ELR (cell line): Measurements from ENCODE around the gene TFIP11.

Experiments
- DNase-seq: peaks from one replicate; pipeline ENCODE4 v3.0.0-alpha.2; 2015; ENCODE audit warnings: low read depth

Gene TFIP11

DNA sequence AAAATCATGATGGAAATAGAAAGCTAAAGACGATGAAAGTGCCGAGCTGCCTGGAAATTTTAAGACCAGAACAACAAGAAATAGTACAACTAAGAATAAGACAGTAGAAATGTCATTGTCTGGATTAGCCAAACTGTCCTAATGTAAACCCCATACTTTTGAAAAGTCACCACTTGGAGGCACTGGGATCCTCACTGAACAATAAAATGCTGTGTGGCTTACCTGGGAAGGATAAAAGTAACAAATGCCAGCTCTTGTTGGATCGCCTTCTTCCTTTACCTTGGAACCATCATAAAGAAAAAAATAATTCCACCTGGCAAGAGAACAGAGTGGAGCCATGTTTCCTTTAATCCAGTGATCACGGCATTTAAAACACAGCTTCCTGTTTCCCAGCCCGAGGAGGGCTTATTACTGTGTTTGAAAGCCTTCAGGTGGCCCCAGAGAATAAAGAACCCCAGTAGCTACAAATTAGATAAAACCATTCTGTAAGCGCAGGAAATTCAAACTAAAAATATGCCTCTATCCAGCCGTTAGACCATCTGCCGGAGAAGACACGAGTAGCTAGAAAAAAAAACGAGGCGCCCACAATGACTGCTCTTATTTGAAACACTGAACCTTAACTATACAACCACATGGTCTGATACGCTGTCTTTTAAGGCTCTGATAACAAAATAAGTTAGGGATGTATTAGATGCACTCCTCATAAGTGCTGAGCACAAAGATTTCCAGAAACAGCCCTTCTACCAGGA lies 33.1 kb downstream of the TFIP11 start:
- DNase-seq: no peak

DNA sequence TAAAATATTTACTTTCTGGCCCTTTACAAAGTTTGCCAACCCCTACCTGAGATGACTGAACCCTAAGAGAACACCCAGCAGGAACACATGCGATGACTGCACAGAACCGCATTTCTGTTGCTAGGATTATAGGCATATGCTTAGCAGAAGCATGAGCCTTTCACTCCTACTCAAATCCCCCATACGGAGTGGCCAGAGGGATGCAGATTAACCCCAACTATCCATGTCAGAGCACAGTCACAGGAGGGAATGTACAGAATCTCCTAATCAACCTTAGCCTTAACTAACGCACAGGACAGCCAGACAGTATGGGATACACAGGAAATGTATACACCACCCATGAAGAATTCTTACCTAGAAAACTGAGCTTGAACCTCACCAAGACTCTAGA lies 34.9 kb downstream of the TFIP11 start:
- peak; percentile 30 for DNase-seq

DNA sequence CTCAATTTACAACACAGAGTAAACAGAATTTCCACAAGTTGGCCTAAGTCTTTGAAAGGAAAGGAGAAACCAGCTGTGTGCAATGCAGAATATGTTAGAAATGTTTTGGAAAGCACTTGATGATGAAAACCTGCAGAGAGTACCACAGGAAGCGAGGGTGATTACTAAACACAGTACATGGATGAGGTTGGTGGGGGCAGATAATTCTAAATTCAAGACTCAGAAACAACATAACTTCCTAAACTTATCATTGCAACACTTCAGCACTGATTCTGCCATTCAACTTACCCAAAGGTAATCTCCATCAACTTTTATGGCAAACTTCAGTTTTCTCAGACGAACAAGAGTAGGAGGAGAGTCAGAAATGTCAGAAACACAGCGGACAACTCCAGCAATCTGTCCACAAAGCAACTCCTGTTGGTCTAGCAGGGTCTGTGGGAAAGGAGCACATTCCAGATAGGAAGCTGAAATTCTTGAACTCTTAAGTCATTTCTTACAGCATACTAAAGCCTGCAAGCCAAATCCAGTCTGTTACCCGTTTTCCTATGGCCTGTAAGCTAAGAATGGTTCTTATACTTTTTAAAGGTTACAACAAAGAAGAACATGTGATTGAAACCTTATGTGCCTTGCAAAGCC lies 35.5 kb downstream of the TFIP11 start:
- peak; percentile 84 for DNase-seq

DNA sequence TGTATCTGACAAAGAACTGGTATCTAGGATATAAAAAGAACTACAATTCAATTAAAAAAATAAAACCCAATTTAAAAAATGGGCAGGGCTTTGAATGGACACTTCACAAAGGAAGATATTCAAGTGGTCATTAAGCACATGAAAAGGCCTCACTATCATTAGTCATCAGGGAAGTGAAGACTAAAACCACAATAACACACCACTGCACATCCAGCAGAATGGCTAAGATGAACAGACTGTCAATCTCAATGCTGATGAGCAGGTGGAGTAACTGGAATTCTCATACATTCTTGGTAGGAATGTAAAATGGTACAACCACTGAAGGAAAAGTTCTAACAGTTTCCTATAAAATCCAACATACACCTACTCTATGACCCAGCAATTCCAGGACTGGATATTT lies 37.6 kb downstream of the TFIP11 start:
- peak; percentile 68 for DNase-seq

DNA sequence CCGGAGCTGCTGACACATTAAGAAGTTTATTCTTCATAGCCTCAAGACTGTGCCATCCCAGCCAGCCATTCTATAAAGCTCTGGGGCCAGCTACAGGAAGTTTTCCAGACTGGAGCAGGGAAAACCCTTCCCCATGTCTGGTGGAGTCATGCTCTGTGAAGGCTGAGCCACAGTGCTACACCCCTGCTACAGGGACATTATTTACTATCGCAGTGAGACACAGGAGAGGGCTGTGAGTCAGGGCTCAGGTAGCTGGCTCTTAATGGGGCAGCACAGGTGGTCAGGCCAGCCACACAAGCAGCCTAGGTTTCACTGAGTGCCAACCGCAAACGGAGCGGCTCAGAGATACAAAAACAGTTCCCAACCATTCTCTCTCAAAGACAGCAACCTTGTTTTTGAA lies 40.8 kb downstream of the TFIP11 start:
- peak; percentile 90 for DNase-seq

DNA sequence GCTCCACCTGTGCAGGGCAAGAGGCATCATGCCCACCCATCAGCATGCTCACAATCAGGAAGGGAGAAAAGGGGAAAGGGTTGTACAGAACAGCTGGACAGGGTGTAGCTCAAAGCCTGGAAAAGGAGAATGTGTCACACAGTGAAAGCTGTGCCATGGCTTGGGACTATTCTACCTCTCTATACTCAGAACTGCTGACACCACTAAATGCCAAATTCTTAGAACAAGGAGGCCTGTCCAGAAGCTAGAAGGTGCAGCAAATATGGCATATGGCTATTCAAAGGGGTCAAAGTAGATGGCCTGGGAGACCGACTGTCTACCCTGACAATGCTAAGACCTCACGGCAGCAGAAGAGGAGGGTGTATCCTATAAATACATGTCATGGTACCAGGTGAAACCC lies 41.5 kb downstream of the TFIP11 start:
- DNase-seq: no peak

DNA sequence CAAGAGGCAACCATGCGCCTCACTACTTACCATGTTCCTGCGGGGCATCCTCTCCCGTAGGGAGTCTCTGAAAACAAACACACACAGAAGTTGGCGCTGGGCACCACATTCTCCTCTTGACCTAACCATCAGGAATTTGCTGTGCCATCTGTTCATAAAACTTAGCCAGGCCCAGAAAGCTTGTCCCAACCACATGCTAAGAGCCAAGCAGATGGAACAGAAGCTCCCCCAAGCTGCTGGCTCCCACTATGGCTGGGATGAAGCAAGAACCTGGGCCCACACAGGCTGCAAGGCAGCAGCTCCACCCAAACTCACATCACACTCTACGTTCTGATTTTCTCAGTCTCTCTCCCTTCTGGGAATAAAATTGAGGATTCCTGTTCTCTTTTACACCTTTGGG lies 46.1 kb downstream of the TFIP11 start:
- DNase-seq: no peak

DNA sequence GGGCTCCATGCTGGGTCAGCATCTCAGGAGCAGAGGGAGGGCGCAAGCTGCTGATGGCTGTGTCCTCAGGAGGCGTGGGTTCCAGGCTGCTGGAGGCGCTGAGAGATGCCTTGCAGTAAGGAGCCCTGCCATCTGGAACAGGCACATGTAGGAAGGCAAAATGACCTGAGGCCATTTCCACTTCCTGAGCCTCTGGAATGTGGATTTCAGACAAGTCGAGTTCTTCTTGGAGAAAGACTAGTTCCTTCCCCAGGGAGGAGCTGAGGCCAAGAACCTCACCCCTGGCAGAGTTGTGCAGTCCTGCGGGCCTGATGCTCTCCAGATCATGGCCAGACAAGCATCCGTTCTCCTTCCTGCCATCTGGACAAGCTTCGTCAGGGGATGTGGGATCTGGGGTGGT lies 48.0 kb downstream of the TFIP11 start:
- DNase-seq: peak; percentile 55

DNA sequence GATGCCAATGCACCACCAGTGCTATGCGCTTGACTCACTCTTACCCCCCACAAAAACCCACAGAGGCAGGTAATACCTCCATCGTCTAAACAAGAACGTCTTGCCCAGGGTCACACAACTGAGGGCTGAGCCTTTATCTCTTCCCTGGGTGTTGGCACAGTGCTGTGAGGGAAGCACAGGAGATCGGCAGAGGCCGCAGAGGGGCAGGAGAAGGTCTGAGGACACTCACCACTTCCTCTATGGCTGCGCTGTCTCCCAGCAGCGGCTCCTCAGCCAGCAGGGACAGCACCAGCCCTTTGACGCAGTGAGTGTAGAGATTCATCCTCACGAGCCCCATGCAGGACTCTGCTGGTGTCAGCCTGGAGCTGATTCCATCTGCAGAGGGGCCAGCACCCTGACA lies 48.6 kb downstream of the TFIP11 start:
- no peak for DNase-seq

DNA sequence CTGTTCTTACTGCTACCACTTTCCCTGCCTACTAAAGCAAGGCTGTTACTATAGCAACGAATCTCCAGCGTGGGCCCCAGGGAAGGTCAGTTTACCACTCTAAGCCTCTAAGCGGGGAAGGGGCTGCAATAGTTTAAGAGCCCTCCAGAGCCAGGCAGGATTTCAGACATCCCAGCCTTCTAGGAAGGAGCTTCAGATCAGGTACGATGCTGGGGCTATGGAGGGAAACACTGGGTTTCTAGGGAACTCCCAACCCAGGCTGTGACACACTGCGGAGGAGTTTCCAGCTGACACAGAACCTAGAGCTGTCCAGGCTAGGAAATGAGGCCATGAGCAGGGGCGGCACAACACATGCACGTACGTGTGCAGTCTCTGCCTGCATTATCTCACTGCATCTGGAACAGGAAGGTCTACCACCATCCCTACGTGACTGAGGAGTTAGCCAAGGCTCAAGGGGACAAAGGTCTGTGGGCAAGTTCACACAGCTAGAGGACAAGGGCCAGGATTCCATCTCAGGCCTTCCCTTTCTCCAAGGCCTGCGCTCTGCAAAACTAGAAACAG lies 49.1 kb downstream of the TFIP11 start:
- DNase-seq: no peak

DNA sequence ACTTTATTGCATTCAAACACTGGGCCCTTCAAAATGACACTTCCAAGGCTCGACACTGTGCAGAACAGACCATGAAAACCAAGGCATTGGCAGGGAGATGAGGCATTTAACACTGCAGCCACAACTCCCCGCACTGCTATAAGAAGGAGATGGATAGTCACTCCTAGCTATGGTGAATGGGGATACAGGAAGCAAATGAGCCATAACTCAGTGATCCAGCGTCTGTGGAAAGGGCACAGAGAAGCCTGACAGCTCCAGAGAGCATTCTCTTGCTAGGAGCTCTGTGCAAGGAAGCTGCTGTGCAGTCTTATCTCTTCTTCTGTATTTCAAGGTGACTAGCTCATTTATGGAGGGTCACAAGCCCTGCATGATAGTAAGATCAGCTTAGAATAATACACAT lies 49.6 kb downstream of the TFIP11 start:
- DNase-seq: no peak

DNA sequence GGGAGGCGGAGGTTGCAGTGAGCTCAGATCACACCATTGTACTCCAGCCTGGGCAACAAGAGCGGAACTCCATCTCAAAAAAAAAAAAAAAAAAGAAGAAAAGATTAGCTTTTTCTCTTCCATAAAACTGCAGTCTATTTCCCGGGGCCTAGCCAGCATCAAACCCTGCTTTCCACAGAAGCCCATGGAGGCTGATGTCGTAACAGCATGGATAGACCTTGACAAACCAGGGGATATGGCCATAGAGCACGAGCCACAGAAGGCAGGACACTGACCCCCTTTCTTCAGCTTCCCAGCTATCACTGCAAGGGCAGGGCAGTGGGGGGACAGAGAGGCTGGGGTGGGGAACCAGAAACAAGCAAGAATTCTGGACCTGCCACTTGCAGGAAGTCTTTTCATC lies 50.2 kb downstream of the TFIP11 start:
- no peak for DNase-seq

DNA sequence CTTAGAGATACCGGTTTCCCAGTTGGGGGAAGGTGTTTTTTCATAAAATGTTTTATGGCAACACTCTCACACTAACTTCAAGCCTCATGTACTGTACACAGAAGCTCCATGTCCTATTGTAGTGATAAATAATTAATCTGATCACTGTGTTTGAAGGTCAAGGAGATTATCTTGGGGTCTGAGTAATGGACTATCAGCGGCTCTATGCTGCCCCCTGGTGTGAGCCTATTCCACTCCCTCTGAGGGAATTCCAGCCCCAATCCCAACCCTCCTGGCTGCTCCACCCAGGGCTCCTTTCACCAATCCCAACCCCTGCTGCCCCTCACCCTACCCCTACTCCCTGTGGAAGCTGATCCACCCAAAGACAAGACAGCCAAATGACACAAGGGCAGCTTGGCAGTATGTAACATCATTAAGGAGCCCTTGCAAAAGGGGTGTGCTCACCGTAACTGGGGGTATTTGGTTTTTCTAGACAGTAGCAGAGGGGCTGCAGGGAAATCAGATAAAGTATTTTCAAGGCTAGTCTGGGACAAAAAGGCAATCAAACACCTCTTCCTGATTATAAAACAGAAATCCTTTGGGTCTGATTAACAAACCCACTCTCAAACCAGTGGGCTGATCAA lies 51.0 kb downstream of the TFIP11 start:
- DNase-seq: peak; percentile 67

DNA sequence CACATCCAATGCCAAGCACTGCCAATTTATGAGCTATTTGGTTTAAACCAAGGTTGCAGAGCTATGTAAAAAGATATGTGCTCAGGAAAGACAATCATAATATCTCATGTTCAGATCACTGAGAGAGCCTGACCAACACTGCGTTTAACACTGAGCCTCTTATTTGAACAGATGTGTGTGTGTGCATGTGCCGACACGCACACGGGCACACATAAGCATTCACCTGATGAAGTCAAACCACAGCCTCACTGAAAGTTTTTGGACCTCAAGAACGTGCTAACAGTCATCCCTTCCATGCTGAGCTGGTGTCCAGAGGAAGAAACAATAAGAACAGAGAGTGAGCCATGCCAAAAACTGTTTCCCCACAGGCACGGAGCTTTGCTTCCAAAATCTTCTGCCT lies 52.1 kb downstream of the TFIP11 start:
- DNase-seq: no peak

DNA sequence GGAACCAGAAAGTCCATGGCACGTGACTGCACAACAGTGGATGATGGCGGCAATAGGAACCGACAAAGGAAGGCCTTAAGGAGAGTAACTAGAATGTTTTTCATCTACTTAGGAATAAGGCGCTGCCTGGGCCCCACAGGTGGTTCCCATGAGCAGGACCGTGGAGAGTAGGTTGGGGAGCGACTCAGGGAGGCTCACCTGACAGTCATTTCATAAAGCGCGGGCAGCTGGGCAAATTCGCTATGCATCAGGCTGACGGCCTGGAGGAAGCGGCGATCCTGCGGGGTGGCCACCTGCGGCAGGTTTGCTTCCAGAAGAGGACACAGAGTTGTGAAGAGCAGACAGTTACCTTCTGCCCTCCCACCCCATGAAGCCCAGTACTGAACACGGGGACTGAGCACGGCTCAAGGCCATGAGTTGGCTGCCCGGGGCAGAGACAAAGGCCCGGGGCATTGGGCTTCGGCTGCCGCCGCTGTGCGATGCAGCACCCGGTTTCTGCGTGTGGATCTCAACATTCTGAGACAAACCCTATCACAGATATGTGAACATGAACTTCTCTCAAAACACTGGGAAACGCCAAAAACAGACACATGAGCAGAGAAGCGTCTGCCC lies 54.5 kb downstream of the TFIP11 start:
- no peak for DNase-seq

DNA sequence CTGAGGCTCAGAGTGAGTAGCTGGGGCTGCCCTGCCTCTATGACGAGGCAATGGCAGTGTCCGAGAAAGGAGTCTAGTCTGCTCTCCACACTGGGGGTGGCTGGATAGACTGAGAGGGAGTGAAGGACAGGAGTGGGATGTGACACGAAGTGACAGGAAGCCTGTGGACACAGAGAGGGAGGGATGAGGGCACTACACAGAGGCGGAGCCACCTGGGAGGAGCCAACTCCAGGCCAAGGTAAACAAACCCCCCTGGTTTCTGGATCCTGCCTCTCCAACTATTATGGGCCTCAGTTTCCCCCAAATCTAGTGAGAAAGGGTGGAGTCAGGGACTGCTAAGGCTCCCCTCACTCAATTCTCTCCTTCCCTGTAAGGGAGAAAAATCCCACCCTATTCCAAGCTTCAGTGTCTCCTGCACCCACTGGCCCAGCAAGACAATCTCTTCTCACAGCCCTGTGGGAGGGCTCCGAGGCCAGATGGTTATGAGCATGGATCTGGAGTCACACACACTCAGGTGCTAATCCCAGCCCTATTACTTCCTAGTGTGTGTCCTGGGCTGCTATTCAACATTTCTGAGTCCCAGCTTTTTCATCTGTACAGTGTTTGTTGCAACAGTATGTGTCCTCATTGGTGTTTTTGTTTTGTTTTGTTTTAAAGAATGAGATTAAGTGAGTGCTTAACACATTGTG lies 58.3 kb downstream of the TFIP11 start:
- DNase-seq: no peak

DNA sequence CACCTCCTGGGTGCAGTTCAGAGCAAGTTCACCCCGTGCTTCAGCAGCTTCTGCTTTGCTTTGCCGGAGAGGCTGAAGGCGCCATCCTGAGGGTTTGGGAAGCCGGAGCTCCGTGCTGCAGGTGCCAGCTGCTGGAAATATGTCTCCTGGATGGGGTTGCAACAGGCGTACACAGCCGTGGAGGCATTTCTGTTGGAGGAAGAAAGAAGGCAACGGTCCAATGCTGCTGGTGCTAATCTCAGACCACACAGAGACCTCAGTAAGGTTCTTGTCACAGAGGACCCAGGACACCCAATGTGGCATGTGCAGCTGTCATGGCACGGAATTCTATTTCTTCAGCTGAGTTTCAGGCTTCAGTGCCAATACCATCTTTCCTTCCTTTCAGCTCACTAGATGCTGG lies 59.1 kb downstream of the TFIP11 start:
- DNase-seq: no peak

DNA sequence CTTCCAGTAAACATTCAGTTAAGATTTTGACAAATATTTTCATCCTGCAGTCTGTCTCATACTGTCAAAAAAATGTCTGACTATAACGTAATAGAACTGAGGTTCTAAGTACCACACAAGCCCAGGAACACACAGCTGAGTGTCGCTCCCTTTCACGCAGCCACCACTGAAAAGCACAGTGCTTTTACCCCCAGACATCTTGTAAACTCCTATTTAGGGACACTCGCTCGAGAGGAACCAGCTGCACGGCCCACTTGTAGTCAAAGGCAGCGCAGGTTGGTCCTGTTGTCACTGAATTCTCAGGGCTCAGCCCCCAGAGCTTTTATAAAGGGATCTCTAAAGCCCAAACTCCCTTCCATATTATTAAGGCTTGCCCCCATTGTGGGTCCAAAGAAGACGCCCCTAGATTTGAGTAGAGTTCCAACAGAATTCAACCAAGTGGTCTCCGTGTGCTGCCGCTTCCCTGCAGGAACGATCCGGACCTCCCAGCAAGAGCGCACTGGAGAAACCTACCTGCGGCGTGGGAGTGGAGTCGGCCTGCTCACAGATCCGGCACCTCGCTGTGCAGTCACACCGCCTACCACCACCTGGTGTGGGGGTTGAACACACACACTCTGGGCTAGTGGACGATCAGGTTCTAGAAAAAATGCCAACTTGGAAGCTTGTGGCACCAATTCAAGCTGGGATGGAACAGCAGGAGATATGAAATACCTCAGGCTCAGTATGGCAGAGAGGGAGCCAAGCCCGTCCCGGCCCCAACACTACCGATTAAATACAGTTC lies 59.8 kb downstream of the TFIP11 start:
- DNase-seq: no peak

DNA sequence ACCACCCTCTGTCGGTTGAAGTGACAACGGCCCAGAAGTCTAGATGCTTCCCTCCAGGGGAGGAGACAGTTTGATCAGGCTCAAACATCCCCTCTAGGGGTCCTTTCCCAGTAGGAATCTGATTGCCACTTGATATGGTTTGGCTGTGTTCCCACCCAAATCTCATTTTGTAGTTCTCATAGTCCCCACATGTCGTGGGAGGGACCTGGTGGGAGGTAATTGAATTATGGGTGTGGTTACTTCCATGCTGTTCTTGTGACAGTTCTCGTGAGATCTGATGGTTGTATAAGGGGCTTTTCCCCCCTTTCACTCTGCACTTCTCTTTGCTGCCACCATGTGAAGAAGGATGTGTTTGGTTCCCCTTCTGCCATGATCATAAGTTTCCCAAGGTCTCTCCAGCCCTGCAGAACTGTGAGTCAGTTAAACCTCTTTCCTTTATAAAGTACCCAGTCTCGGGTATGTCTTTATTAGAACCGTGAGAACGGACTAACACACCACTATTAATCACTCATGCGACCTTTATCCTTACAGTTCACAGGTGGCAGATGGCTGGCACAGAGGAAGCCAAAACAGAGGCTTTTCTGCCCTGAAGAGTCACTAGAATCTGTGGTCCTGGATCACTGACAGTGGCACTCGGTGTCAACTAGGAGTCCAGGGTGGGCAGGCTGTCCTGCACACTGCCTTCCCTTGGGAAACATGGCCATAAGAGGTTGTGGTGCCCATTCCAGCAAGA lies 61.7 kb downstream of the TFIP11 start:
- DNase-seq: no peak

DNA sequence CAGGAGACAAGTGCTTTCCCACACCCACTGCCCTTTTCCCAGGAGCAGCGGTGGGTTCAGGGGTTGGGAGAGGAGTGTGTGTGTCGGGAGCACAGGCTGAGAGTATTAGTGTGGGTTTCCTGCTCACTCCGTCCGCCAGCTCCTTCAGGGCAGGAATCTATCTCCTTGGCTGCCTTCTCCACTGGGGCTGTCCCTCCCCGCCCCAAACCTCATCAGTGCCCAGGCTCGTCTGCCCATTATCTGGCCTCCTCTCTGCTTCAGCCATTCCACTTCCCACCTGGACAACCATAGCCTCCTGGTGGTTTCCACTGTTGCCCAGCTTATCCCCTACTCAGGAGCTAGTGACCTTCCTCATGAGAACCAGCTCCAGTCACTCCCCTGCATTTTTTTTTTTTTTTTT lies 63.3 kb downstream of the TFIP11 start:
- no peak for DNase-seq

DNA sequence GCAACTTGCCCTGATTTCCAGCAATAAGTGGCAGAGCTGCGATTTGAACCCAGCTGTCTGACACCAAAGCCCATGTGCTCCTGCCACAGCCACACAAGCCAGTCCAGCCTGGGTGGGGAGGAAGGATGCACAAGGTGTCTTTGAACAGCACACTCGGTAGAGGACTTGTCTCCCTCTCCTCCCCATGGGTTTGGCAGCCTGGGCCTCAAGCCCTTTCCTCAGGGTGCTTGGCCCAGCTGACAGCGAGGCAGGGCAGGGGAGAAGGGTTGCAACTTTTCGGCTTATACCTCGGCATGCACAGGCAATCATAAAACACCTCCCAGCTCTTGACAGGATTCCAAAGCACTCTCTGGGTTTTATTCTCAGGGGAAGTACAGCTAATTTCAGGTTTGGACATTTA lies 63.9 kb downstream of the TFIP11 start:
- no peak for DNase-seq
